ENCODE results near the gene CCDC137.

DNA sequence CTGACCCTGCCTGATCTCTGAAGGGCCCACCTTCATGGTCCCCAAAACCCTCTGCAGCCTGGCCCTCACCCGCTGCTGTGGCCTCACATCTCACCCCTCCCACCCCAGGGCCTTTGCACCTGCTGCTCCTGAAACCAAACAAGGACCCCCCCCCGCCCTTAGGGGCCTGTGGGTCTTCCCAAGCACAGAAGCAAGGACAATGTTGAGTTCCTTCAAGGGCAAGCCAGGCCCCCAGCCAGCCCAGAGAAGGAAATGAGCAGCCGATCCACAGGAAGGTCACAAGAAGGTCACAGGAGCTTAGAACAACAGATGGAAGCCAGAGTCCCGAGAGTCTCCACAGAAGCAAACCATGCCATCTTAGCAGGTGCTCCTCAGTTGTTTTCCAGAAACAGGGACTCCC, 9.7 kb upstream of the CCDC137 start:
- TF ChIP-seq, protein P1, sequence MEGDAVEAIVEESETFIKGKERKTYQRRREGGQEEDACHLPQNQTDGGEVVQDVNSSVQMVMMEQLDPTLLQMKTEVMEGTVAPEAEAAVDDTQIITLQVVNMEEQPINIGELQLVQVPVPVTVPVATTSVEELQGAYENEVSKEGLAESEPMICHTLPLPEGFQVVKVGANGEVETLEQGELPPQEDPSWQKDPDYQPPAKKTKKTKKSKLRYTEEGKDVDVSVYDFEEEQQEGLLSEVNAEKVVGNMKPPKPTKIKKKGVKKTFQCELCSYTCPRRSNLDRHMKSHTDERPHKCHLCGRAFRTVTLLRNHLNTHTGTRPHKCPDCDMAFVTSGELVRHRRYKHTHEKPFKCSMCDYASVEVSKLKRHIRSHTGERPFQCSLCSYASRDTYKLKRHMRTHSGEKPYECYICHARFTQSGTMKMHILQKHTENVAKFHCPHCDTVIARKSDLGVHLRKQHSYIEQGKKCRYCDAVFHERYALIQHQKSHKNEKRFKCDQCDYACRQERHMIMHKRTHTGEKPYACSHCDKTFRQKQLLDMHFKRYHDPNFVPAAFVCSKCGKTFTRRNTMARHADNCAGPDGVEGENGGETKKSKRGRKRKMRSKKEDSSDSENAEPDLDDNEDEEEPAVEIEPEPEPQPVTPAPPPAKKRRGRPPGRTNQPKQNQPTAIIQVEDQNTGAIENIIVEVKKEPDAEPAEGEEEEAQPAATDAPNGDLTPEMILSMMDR (conservative IDR thresholded peaks at IDR 0.05 in 1 of 2, IDR thresholded peaks at IDR 0.05 in 1 of 2; ENCODE audit: low read depth in 1 of 2, low read length in 2 of 2) = no peak
- no peak for TF ChIP-seq EZH2 (IDR thresholded peaks at IDR 0.05; ENCODE audit: low read length, missing control alignments)
